Measurements from ENCODE around the gene SPECC1L. TPM values are rescaled to one million over a fixed set of nuclear protein-coding genes. Genes with fewer than 3 reads are reported as not detected.
A peak's percentile ranks its signal among the peaks of the same experiment; 100 is the strongest.

The SPECC1L gene
- total and polyA plus RNA-seq, 4 experiments from 2014 or later, result 4.3 to 62.1 (median 32.0) TPM

DNA sequence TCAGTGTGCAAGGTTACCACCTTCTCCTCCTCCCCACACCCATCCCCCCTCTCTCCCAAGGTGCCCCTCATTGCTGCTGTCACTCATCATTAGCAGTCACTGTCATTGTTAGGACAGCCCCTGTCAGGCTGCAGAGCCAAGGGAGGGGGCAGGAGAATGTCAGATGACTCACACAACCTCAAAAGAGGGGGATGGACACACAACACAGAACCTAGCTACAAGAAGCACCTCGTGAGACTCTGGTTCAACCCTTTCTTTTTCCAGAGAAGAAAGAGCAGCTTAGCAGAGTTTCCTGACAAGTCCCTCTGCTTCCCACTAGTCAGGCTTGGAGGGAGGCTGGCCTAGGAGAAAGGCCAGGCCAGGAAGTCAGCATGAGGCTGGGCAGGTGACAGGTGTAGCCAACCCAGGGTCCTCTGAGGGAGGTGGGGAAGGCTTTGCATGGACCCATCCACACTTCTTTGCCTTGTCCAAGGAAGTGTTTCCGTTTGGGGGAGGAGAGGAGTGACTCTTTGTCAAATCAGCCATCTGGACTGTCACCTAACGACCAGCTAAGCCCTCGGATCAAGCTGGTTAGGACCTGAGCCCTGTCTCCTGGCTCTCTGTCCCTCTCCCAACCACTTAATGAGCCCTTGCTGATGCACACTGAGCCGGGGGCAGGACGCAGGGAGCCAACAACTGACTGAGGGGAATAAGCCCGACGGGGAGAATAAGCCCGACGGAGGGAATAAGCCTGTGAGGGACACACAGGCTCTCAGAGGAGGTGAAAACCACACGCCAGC lies 175.0 kb downstream of the SPECC1L start:
- no peak for DNase-seq
- Mint-ChIP-seq H3K4me3 (no peak overlapping the region), H3K36me3 (peaks cover 21 to 39% of the 10 kb centered on the region in 2 donors), H3K9me3 (peaks cover 0 to 5% (median 0%) of the 10 kb centered on the region in 8 donors), H3K27me3 (no peaks in the 10 kb centered on the region), H3K4me1 (peaks cover 7 to 25% (median 13%) of the 10 kb centered on the region in 4 donors), H3K27ac (no peak overlapping the region)
- no peak overlapping the region for H3K4me3 ChIP-seq (ENCODE audit: low read length in 2 of 2)
- no peaks in the 10 kb centered on the region for H3K9me3 ChIP-seq (ENCODE audit: control insufficient read depth in 1 of 2, low read length in 2 of 2)
- intact Hi-C loops (cut with micrococcal nuclease), result no loop called here
- no peak overlapping the region for H3K27ac ChIP-seq (ENCODE audit: low read depth, low read length)
- no peaks in the 10 kb centered on the region for H3K27me3 ChIP-seq (ENCODE audit: insufficient read depth, low read length)
- POLR2A ChIA-PET (ENCODE audit: partially characterized antibody), result interaction anchor here (0.9 kb wide), 1 partner anchor 10 kb away, joined by 3 read pairs; no protein-coding TSS in a partner anchor
- peaks cover 33% of the 10 kb centered on the region for H3K36me3 ChIP-seq (ENCODE audit: insufficient read depth, low read length)
- no peaks in the 10 kb centered on the region for H3K4me1 ChIP-seq (ENCODE audit: insufficient read depth, low read length)
- CTCF ChIA-PET (ENCODE audit: partially characterized antibody), result interaction anchor here (0.7 to 1.3 kb wide), 2 partner anchors 18 to 22 kb away, joined by 3 read pairs; partner anchors contain the start of gene ADORA2A

DNA sequence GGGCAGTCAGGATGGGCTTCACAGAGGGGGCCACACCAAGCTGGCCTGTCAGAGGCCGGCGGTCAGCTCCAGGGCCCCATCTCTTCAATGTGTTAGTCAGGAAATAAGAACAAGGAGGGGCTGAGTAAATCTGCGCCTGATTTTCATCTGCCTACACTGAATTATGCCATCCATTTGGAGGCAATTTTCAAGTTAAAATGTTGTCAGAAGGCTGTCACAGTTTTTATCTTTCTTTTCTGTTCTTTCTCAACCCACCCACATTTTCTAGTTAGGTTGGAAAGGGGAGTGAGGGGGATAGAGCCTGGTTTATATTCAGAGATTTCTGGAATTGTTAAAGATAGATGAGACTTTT lies 175.6 kb downstream of the SPECC1L start:
- DNase-seq, result no peak
- Histone ChIP-seq H3K9me3 (ENCODE audit: control insufficient read depth in 1 of 2, low read length in 2 of 2) (peaks cover 0 to 2% of the 10 kb centered on the region in 2 donors), H3K4me3 (ENCODE audit: low read length in 2 of 2) (no peak overlapping the region), H3K36me3 (ENCODE audit: insufficient read depth, low read length) (peaks cover 27% of the 10 kb centered on the region), H3K27ac (ENCODE audit: low read depth, low read length) (no peak overlapping the region), H3K27me3 (ENCODE audit: insufficient read depth, low read length) (no peaks in the 10 kb centered on the region), H3K4me1 (ENCODE audit: insufficient read depth, low read length) (no peaks in the 10 kb centered on the region)
- ChIA-PET POLR2A (ENCODE audit: partially characterized antibody) (interaction anchor here (0.9 kb wide), 1 partner anchor 10 kb away, joined by 3 read pairs; no protein-coding TSS in a partner anchor), CTCF (ENCODE audit: partially characterized antibody) (interaction anchor here (0.8 kb wide), 1 partner anchor 37 kb away, joined by 3 read pairs; no protein-coding TSS in a partner anchor)
- peaks cover 0 to 8% (median 2%) of the 10 kb centered on the region in 8 donors for H3K9me3 Mint-ChIP-seq
- peaks cover 15 to 34% of the 10 kb centered on the region in 2 donors for H3K36me3 Mint-ChIP-seq
- no peaks in the 10 kb centered on the region for H3K27me3 Mint-ChIP-seq
- no peak overlapping the region for H3K4me3 Mint-ChIP-seq
- intact Hi-C loops (cut with micrococcal nuclease), result no loop called here
- peak overlapping the region in 1 of 7 donors; percentile 30 for H3K27ac Mint-ChIP-seq
- H3K4me1 Mint-ChIP-seq, result peaks cover 3 to 20% (median 10%) of the 10 kb centered on the region in 4 donors

DNA sequence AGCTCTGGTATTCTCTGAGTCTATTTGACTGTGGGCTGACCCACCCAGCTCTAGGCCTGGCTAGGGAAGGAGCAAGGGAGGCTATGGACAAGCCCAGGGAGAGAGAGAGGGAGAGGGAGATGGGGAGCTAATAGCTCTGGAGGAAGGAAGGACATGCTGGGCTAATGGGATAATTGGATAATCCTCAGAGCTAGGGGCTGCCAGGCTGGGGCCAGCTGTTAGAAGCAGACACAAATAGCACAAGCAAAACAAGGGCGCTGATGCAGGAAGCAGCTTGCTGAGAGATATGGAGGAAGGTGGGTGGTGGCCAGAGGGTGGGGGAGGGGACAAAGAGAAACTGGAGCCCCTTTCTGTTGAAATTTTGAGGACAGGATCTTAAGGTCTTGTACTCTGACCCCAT lies 180.0 kb downstream of the SPECC1L start:
- DNase-seq, result no peak
- Histone ChIP-seq H3K4me3 (ENCODE audit: low read length in 2 of 2) (no peak overlapping the region), H3K9me3 (ENCODE audit: control insufficient read depth in 1 of 2, low read length in 2 of 2) (peaks cover 0 to 4% of the 10 kb centered on the region in 2 donors), H3K27me3 (ENCODE audit: insufficient read depth, low read length) (no peaks in the 10 kb centered on the region), H3K27ac (ENCODE audit: low read depth, low read length) (no peak overlapping the region), H3K36me3 (ENCODE audit: insufficient read depth, low read length) (no peaks in the 10 kb centered on the region), H3K4me1 (ENCODE audit: insufficient read depth, low read length) (no peaks in the 10 kb centered on the region)
- CTCF ChIA-PET (ENCODE audit: partially characterized antibody), result no interaction called here
- H3K4me1 Mint-ChIP-seq, result peaks cover 0 to 4% (median 3%) of the 10 kb centered on the region in 4 donors
- H3K27ac Mint-ChIP-seq, result peak overlapping the region in 2 of 7 donors; percentile 15 to 40
- peaks cover 0 to 4% of the 10 kb centered on the region in 2 donors for H3K36me3 Mint-ChIP-seq
- no peaks in the 10 kb centered on the region for H3K27me3 Mint-ChIP-seq
- no peak overlapping the region for H3K4me3 Mint-ChIP-seq
- intact Hi-C loops (cut with micrococcal nuclease), result no loop called here
- POLR2A ChIA-PET (ENCODE audit: partially characterized antibody), result no interaction called here
- peaks cover 0 to 12% (median 5%) of the 10 kb centered on the region in 8 donors for H3K9me3 Mint-ChIP-seq

DNA sequence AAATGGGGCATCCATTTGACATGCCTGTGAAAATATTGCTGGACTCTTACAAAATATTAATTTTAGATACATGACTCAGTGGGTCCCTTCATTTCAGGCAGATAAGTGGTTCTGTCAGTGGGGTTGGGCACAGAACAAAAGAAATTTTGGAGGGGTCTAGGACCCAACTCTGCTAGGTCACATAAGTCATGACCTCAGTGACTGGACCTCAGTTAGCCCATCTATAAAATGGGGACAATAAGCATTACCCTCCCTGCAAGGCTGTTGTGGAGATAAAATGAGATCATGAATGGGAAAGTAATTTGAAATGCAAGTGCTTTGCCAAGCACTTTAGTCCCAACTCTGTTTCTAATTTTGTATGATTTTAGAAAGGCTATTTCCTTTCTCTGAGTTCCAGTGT lies 180.5 kb downstream of the SPECC1L start:
- no peak overlapping the region for H3K27ac Mint-ChIP-seq
- no peak overlapping the region for H3K4me3 Mint-ChIP-seq
- DNase-seq, result no peak
- no peaks in the 10 kb centered on the region for H3K27me3 ChIP-seq (ENCODE audit: insufficient read depth, low read length)
- ChIA-PET CTCF (ENCODE audit: partially characterized antibody) (no interaction called here), POLR2A (ENCODE audit: partially characterized antibody) (no interaction called here)
- no peaks in the 10 kb centered on the region for H3K36me3 ChIP-seq (ENCODE audit: insufficient read depth, low read length)
- no peaks in the 10 kb centered on the region for H3K4me1 ChIP-seq (ENCODE audit: insufficient read depth, low read length)
- H3K4me1 Mint-ChIP-seq, result peaks cover 0 to 4% (median 3%) of the 10 kb centered on the region in 4 donors
- H3K4me3 ChIP-seq (ENCODE audit: low read length in 2 of 2), result no peak overlapping the region
- peaks cover 0 to 4% of the 10 kb centered on the region in 2 donors for H3K36me3 Mint-ChIP-seq
- intact Hi-C loops (cut with micrococcal nuclease), result no loop called here
- H3K9me3 ChIP-seq (ENCODE audit: control insufficient read depth in 1 of 2, low read length in 2 of 2), result peaks cover 0 to 4% of the 10 kb centered on the region in 2 donors
- peaks cover 0 to 12% (median 5%) of the 10 kb centered on the region in 8 donors for H3K9me3 Mint-ChIP-seq
- H3K27me3 Mint-ChIP-seq, result no peaks in the 10 kb centered on the region
- no peak overlapping the region for H3K27ac ChIP-seq (ENCODE audit: low read depth, low read length)

DNA sequence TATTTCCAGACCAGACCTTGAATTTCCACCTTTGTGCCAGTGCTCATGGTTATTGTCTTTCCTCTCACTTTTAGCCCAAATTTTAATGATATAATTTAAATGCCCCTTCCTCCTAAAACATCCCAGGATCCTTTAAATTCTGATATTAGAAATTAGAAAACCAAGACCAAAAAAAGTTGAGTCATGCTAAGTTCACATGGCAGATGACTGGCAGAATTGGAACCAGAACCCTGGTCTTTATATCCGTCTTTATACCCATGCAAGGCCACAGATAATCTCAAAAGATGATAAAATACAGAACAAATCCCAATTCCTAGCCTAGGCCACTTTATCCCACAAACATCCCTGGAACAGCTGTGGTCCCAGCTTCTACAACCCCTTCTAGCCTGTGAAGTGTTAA lies 183.2 kb downstream of the SPECC1L start:
- ChIA-PET POLR2A (ENCODE audit: partially characterized antibody) (no interaction called here), CTCF (ENCODE audit: partially characterized antibody) (interaction anchor here (3.7 kb wide), 1 partner anchor 31 kb away, joined by 14 read pairs; no protein-coding TSS in a partner anchor)
- Mint-ChIP-seq H3K36me3 (no peaks in the 10 kb centered on the region), H3K4me3 (no peak overlapping the region), H3K27ac (no peak overlapping the region), H3K27me3 (no peaks in the 10 kb centered on the region), H3K4me1 (peaks cover 0 to 4% (median 0%) of the 10 kb centered on the region in 4 donors), H3K9me3 (peaks cover 0 to 12% (median 5%) of the 10 kb centered on the region in 8 donors)
- no peak for DNase-seq
- Histone ChIP-seq H3K36me3 (ENCODE audit: insufficient read depth, low read length) (no peaks in the 10 kb centered on the region), H3K9me3 (ENCODE audit: control insufficient read depth in 1 of 2, low read length in 2 of 2) (peaks cover 0 to 4% of the 10 kb centered on the region in 2 donors), H3K4me1 (ENCODE audit: insufficient read depth, low read length) (no peaks in the 10 kb centered on the region), H3K4me3 (ENCODE audit: low read length in 2 of 2) (no peak overlapping the region), H3K27me3 (ENCODE audit: insufficient read depth, low read length) (no peaks in the 10 kb centered on the region), H3K27ac (ENCODE audit: low read depth, low read length) (no peak overlapping the region)
- intact Hi-C loops (cut with micrococcal nuclease), result no loop called here

DNA sequence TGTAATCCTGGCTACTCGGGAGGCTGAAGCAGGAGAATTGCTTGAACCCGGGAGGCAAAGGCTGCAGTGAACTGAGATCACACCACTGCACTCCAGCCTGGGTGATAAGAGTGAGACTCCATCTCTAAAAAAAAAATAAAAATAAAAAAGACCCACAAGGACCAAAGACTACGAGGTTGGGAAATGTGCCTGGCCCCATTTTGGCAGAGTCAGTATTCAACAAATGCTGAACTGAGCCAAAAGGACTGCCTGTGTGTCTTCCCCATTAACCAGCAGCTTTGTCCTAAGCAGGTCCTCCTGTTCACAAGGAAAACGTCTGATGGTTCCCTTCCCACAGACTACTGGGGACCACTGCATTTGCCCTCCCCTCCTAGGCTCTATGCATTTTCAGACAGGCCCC lies 184.4 kb downstream of the SPECC1L start:
- Histone ChIP-seq H3K4me3 (ENCODE audit: low read length in 2 of 2) (no peak overlapping the region), H3K4me1 (ENCODE audit: insufficient read depth, low read length) (no peaks in the 10 kb centered on the region), H3K9me3 (ENCODE audit: control insufficient read depth in 1 of 2, low read length in 2 of 2) (peaks cover 0 to 4% of the 10 kb centered on the region in 2 donors), H3K27ac (ENCODE audit: low read depth, low read length) (no peak overlapping the region), H3K27me3 (ENCODE audit: insufficient read depth, low read length) (no peaks in the 10 kb centered on the region), H3K36me3 (ENCODE audit: insufficient read depth, low read length) (no peaks in the 10 kb centered on the region)
- H3K36me3 Mint-ChIP-seq, result no peaks in the 10 kb centered on the region
- CTCF ChIA-PET (ENCODE audit: partially characterized antibody), result interaction anchor here (3.7 kb wide), 1 partner anchor 32 kb away, joined by 14 read pairs; no protein-coding TSS in a partner anchor
- no peak for DNase-seq
- no peak overlapping the region for H3K27ac Mint-ChIP-seq
- no peaks in the 10 kb centered on the region for H3K27me3 Mint-ChIP-seq
- intact Hi-C loops (cut with micrococcal nuclease), result no loop called here
- peaks cover 0 to 12% (median 5%) of the 10 kb centered on the region in 8 donors for H3K9me3 Mint-ChIP-seq
- H3K4me3 Mint-ChIP-seq, result no peak overlapping the region
- POLR2A ChIA-PET (ENCODE audit: partially characterized antibody), result no interaction called here
- H3K4me1 Mint-ChIP-seq, result peaks cover 0 to 2% (median under 1%) of the 10 kb centered on the region in 4 donors

DNA sequence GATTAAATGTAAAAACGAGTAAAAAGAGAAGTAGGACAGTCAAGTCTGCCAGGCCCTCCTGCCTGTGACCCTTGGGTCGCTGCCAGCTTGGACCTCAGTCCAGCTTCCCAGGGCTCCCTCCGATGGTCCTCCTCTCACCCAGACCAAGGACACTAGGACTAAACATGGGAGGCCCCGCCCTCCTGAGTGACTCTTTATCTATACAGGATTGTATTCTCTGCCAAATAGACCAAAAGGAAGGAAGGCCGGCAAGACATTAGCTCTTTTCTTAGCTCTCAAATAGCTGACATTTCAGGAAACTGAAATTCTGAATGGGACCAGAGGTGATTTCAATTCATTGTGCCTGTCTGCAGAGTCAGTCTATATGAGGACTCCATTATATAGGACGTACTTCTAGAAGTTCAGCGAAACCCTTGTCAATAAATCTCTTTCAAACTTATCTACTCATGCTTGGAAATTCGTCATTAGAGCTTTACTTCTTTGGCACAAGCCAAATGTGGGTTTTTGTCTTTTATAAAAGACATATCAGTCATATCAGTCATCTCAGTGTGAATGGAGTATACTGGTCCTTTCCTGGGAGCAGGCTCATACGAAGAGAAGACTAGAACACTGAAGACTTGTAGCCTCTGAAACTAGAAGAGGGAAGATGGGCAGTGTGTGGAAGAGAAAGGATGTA lies 185.3 kb downstream of the SPECC1L start:
- no peaks in the 10 kb centered on the region for H3K36me3 ChIP-seq (ENCODE audit: insufficient read depth, low read length)
- Mint-ChIP-seq H3K36me3 (no peaks in the 10 kb centered on the region), H3K9me3 (peaks cover 0 to 10% (median 4%) of the 10 kb centered on the region in 8 donors), H3K4me3 (no peak overlapping the region), H3K27ac (peak overlapping the region in 1 of 7 donors; percentile 41), H3K27me3 (no peaks in the 10 kb centered on the region), H3K4me1 (peaks cover 0 to 2% (median under 1%) of the 10 kb centered on the region in 4 donors)
- peaks cover 0 to 4% of the 10 kb centered on the region in 2 donors for H3K9me3 ChIP-seq (ENCODE audit: control insufficient read depth in 1 of 2, low read length in 2 of 2)
- ChIA-PET CTCF (ENCODE audit: partially characterized antibody) (interaction anchor here (3.7 kb wide), 1 partner anchor 33 kb away, joined by 14 read pairs; no protein-coding TSS in a partner anchor), POLR2A (ENCODE audit: partially characterized antibody) (no interaction called here)
- no peak overlapping the region for H3K4me3 ChIP-seq (ENCODE audit: low read length in 2 of 2)
- no peak for DNase-seq
- H3K27ac ChIP-seq (ENCODE audit: low read depth, low read length), result no peak overlapping the region
- intact Hi-C loops (cut with micrococcal nuclease), result no loop called here
- H3K27me3 ChIP-seq (ENCODE audit: insufficient read depth, low read length), result no peaks in the 10 kb centered on the region
- H3K4me1 ChIP-seq (ENCODE audit: insufficient read depth, low read length), result no peaks in the 10 kb centered on the region
